Measurements from ENCODE around the gene LPP.

- no peak for TF ChIP-seq TAF1 (IDR thresholded peaks at IDR 0.05; ENCODE audit: borderline replicate concordance, insufficient read depth, low read length)
- TF ChIP-seq, protein P1, sequence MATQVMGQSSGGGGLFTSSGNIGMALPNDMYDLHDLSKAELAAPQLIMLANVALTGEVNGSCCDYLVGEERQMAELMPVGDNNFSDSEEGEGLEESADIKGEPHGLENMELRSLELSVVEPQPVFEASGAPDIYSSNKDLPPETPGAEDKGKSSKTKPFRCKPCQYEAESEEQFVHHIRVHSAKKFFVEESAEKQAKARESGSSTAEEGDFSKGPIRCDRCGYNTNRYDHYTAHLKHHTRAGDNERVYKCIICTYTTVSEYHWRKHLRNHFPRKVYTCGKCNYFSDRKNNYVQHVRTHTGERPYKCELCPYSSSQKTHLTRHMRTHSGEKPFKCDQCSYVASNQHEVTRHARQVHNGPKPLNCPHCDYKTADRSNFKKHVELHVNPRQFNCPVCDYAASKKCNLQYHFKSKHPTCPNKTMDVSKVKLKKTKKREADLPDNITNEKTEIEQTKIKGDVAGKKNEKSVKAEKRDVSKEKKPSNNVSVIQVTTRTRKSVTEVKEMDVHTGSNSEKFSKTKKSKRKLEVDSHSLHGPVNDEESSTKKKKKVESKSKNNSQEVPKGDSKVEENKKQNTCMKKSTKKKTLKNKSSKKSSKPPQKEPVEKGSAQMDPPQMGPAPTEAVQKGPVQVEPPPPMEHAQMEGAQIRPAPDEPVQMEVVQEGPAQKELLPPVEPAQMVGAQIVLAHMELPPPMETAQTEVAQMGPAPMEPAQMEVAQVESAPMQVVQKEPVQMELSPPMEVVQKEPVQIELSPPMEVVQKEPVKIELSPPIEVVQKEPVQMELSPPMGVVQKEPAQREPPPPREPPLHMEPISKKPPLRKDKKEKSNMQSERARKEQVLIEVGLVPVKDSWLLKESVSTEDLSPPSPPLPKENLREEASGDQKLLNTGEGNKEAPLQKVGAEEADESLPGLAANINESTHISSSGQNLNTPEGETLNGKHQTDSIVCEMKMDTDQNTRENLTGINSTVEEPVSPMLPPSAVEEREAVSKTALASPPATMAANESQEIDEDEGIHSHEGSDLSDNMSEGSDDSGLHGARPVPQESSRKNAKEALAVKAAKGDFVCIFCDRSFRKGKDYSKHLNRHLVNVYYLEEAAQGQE (IDR thresholded peaks at IDR 0.05; ENCODE audit: insufficient read depth in 1 of 2, low read depth in 2 of 2, low read length in 2 of 2), result no peak
- no peak for TF ChIP-seq POLR2AphosphoS5 (IDR thresholded peaks at IDR 0.05; ENCODE audit: low read depth, low read length)
Measured at GRCh38 chr3:188901671-188902287, 747.8 kb downstream of the LPP start.
